ENCODE measurements around the gene ME3.

The ME3 gene

GRCh38 chr11:86672007-86672621, at the start of gene ME3:
ME3 (minus strand) TSS chr11:86672616.
- DNase-seq (ENCODE audit: low spot score) = peak; percentile 19

- DNase-seq (ENCODE audit: low spot score) = no peak
Observed at GRCh38 chr11:86722006-86722405, 49.6 kb upstream of the ME3 start.

- DNase-seq (ENCODE audit: low spot score) = no peak
Observed at GRCh38 chr11:86720546-86720945, 48.1 kb upstream of the ME3 start.

GRCh38 chr11:86719781-86720463, 47.5 kb upstream of the ME3 start:
- no peak for DNase-seq (ENCODE audit: low spot score)

- no peak for DNase-seq (ENCODE audit: low spot score)
Observed at GRCh38 chr11:86718999-86719398, 46.6 kb upstream of the ME3 start.

GRCh38 chr11:86718521-86718920, 46.1 kb upstream of the ME3 start:
- no peak for DNase-seq (ENCODE audit: low spot score)

- no peak for DNase-seq (ENCODE audit: low spot score)
Observed at GRCh38 chr11:86717817-86718501, 45.5 kb upstream of the ME3 start.

- DNase-seq (ENCODE audit: low spot score) = no peak
Observed at GRCh38 chr11:86715611-86716010, 43.2 kb upstream of the ME3 start.

- no peak for DNase-seq (ENCODE audit: low spot score)
Observed at GRCh38 chr11:86713552-86713951, 41.1 kb upstream of the ME3 start.

GRCh38 chr11:86710936-86711335, 38.5 kb upstream of the ME3 start:
- no peak for DNase-seq (ENCODE audit: low spot score)

- DNase-seq (ENCODE audit: low spot score) = no peak
Observed at GRCh38 chr11:86708669-86709068, 36.3 kb upstream of the ME3 start.

- DNase-seq (ENCODE audit: low spot score) = no peak
Observed at GRCh38 chr11:86706338-86707131, 34.1 kb upstream of the ME3 start.

GRCh38 chr11:86704710-86705109, 32.3 kb upstream of the ME3 start:
- no peak for DNase-seq (ENCODE audit: low spot score)

- no peak for DNase-seq (ENCODE audit: low spot score)
Observed at GRCh38 chr11:86703987-86704386, 31.6 kb upstream of the ME3 start.

GRCh38 chr11:86702220-86702983, 30.0 kb upstream of the ME3 start:
- no peak for DNase-seq (ENCODE audit: low spot score)

GRCh38 chr11:86699040-86699791, 26.8 kb upstream of the ME3 start:
- no peak for DNase-seq (ENCODE audit: low spot score)

GRCh38 chr11:86698639-86699038, 26.2 kb upstream of the ME3 start:
- DNase-seq (ENCODE audit: low spot score) = no peak

GRCh38 chr11:86696451-86696850, 24.0 kb upstream of the ME3 start:
- no peak for DNase-seq (ENCODE audit: low spot score)

- no peak for DNase-seq (ENCODE audit: low spot score)
Observed at GRCh38 chr11:86696004-86696403, 23.6 kb upstream of the ME3 start.

GRCh38 chr11:86695373-86695772, 23.0 kb upstream of the ME3 start:
- DNase-seq (ENCODE audit: low spot score) = no peak

- DNase-seq (ENCODE audit: low spot score) = no peak
Observed at GRCh38 chr11:86693518-86693917, 21.1 kb upstream of the ME3 start.
